Activated CD8-positive, alpha-beta T cell treated with anti-CD3 and anti-CD28 coated beads, Interleukin-2, amount 10 ng/mL, durations not matched to agents 7 days and 5 days (primary cell): Measurements from ENCODE around the gene GDF11. TPM values are rescaled to one million over a fixed set of nuclear protein-coding genes. Genes with fewer than 3 reads are reported as not detected.

ENCODE experiments used
- ATAC-seq: fragments of 150-1000 bp; cut with Tn5 transposase; one replicate; pipeline ENCODE4 v1.10.0; 2021; ENCODE audit warnings: moderate library complexity
- CTCF ChIA-PET: fragments of 350-600 bp; sonication (Branson Sonifier 250); formaldehyde crosslinking; loops from one replicate; lab custom pipeline; 2021; ENCODE audit warnings: antibody characterized with exemption; lab: Charles Lee
- POLR2A ChIA-PET: fragments of 350-600 bp; sonication (Branson Sonifier 250); formaldehyde crosslinking; loops from one replicate; lab custom pipeline; 2021; ENCODE audit warnings: antibody characterized with exemption; lab: Charles Lee
- DNase-seq: peaks from one replicate; pipeline ENCODE4 v3.0.0-alpha.2; 2020
- H3K27ac Mint-ChIP-seq: one replicate; pipeline ENCODE4 v1.8.0; 2021; ENCODE audit warnings: mild to moderate bottlenecking, mixed read lengths
- H3K27me3 Mint-ChIP-seq: one replicate; pipeline ENCODE4 v1.8.0; 2021; ENCODE audit warnings: low read depth, mixed read lengths
- H3K36me3 Mint-ChIP-seq: one replicate; pipeline ENCODE4 v1.8.0; 2021; ENCODE audit warnings: low read depth, mixed read lengths
- H3K4me1 Mint-ChIP-seq: one replicate; pipeline ENCODE4 v1.8.0; 2021; ENCODE audit warnings: low read depth, mixed read lengths
- H3K4me3 Mint-ChIP-seq: one replicate; pipeline ENCODE4 v1.8.0; 2021; ENCODE audit warnings: mild to moderate bottlenecking, mixed read lengths
- H3K9me3 Mint-ChIP-seq: one replicate; pipeline ENCODE4 v1.8.0; 2022; ENCODE audit warnings: mixed read lengths; ENCODE audit not compliant: insufficient read depth
- total RNA-seq, 2 experiments: library from RNA; stranded (reverse); gene quantifications; one replicate each; pipeline ENCODE4 v1.2.3, GENCODE V29; 2021

The GDF11 gene
- 10 to 100 TPM; 12.4 to 13.9 TPM for total RNA-seq

DNA sequence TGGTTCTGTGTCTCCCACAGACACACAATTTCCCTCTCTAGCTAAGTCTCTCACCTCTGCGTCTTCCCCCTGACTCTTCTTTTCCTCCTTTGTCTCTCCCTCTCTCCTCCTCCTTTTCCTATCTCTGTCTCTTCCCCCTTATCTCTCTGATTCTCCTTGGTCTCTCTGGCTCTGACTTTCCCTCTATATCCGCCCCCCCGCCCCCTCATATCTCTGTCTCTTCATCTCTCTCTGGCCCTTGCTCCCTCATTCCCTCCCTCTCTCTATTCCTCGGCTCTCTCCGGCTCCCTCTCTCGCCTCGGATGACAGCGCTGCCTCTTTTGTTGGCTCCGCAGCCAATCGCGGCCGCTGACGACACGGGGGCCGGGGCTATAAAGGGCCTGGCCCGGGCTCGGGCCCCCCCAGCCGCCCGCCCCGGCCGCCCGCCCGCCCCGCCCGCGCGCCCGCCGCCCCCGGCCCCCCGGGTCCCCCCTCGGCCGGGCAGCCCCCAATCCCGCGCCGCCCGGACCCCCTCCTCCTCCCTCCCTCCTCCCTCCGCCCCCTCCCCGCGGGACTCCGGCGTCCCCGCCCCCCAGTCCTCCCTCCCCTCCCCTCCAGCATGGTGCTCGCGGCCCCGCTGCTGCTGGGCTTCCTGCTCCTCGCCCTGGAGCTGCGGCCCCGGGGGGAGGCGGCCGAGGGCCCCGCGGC is at the start of gene GDF11:
GDF11 (plus strand) TSS at position 404 of the 687 bp plus-strand sequence; CDS start at position 599, 195 bp downstream.
- no peaks in the 10 kb centered on the region for H3K9me3 Mint-ChIP-seq
- H3K27me3 Mint-ChIP-seq: peaks cover 7% of the 10 kb centered on the region
- H3K36me3 Mint-ChIP-seq: peaks cover 4% of the 10 kb centered on the region
- ATAC-seq (peak; percentile 68), DNase-seq (peak; percentile 79)
- H3K4me3 Mint-ChIP-seq: peak within 1 kb of the TSS; percentile 89
- CTCF ChIA-PET: interaction anchor here (0.6 to 6.5 kb wide), 15 partner anchors 11 to 298 kb away, joined by 3 to 114 read pairs (median 5); partner anchors contain the start of genes CD63, ORMDL2, PYM1 and SARNP
- H3K27ac Mint-ChIP-seq: peak within 1 kb of the TSS; percentile 75
- POLR2A ChIA-PET: interaction anchor here (1.0 to 1.8 kb wide), 7 partner anchors 10 to 190 kb away, joined by 3 to 7 read pairs (median 3); partner anchors contain the start of genes DNAJC14, ORMDL2 and SARNP
- peaks cover 46% of the 10 kb centered on the region for H3K4me1 Mint-ChIP-seq

DNA sequence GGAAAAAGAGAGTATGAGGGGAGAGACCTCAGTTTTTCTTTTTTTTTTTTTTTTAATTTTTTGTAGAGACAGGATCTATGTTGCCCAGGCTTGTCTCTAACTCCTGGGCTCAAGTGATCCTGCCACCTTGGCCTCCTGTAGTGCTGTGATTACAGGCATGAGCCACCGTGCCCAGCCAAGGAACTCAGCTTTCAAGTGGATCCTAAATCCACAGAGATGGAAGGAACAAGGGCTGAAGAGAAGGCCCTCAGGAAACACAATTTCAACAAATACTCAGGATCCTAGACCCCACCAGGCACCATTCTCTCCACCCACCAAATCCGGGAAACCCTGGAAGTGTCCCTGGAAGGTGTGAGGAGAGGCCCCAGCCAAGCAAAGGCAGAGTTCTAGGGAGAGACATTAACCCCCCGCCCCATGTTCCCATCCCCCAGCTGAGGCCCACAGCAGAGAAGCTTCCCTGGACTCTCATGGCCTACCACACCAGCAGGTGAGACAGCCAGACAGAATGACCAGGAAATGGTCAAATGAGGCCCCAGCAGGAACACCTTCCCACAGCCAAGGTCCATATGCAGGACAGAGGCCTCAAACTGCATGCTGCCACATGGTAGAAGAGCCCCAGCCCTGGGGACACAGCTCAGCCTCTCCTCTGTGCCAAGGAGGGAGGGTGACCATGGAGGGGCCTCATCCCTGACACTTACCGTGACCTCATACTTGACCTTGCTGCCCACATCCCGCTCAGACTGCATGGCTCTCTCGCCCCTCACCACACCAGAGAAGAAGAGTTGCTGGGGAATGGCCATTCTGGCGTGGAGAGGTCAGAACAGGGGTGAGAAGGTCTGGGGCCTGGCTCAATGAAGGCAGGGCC is 49.4 kb upstream of the GDF11 start:
- no peaks in the 10 kb centered on the region for H3K27me3 Mint-ChIP-seq
- ATAC-seq: no peak

GRCh38 chr12:55694188-55694515 is 48.8 kb upstream of the GDF11 start:
- no peaks in the 10 kb centered on the region for H3K9me3 Mint-ChIP-seq
- no peaks in the 10 kb centered on the region for H3K27me3 Mint-ChIP-seq
- CTCF ChIA-PET: interaction anchor here (1.2 to 1.4 kb wide), 2 partner anchors 12 to 38 kb away, joined by 3 to 4 read pairs; no protein-coding TSS in a partner anchor
- no peaks in the 10 kb centered on the region for H3K36me3 Mint-ChIP-seq
- POLR2A ChIA-PET: no interaction called here
- no peak for ATAC-seq
- no peak overlapping the region for H3K4me3 Mint-ChIP-seq
- no peaks in the 10 kb centered on the region for H3K4me1 Mint-ChIP-seq
- no peak overlapping the region for H3K27ac Mint-ChIP-seq
- no peak for DNase-seq

More for the DNA sequence above, 49.4 kb upstream of the GDF11 start:
- DNase-seq: no peak
- H3K4me1 Mint-ChIP-seq: no peaks in the 10 kb centered on the region
- H3K9me3 Mint-ChIP-seq: no peaks in the 10 kb centered on the region
- ChIA-PET CTCF (interaction anchor here (0.8 to 1.4 kb wide), 3 partner anchors 12 to 37 kb away, joined by 3 to 4 read pairs (median 3); no protein-coding TSS in a partner anchor), POLR2A (no interaction called here)
- H3K4me3 Mint-ChIP-seq: no peak overlapping the region
- no peak overlapping the region for H3K27ac Mint-ChIP-seq
- no peaks in the 10 kb centered on the region for H3K36me3 Mint-ChIP-seq

DNA sequence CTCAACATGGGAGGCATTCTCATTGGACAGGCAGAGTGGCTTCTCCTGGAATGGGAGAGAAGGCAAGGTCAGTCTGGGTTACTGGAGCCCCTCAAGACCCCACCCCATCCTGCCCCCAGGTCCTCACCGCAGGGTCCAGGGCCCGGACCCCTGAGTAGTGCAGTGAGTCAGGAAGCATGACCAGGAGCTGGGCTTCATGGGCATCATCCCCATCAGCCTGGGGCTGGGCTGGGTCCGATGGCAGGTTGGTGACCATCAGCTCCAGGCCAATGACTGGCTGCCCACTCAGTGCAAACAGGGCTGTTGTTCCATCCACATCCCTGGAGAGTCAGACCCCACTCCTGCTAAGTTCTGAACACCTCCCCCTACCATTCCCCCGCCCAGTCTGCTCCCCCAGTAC is 48.3 kb upstream of the GDF11 start:
- no peaks in the 10 kb centered on the region for H3K4me1 Mint-ChIP-seq
- no peaks in the 10 kb centered on the region for H3K27me3 Mint-ChIP-seq
- DNase-seq (no peak), ATAC-seq (no peak)
- POLR2A ChIA-PET: no interaction called here
- no peak overlapping the region for H3K4me3 Mint-ChIP-seq
- no peak overlapping the region for H3K27ac Mint-ChIP-seq
- CTCF ChIA-PET: interaction anchor here (1.2 to 1.4 kb wide), 2 partner anchors 11 to 38 kb away, joined by 3 to 4 read pairs; no protein-coding TSS in a partner anchor
- no peaks in the 10 kb centered on the region for H3K9me3 Mint-ChIP-seq
- no peaks in the 10 kb centered on the region for H3K36me3 Mint-ChIP-seq

GRCh38 chr12:55695349-55695748 is 47.6 kb upstream of the GDF11 start:
- no peak for ATAC-seq
- no peak for DNase-seq
- H3K9me3 Mint-ChIP-seq: no peaks in the 10 kb centered on the region
- H3K27ac Mint-ChIP-seq: no peak overlapping the region
- CTCF ChIA-PET: interaction anchor here (1.1 to 2.1 kb wide), 3 partner anchors 39 to 50 kb away, joined by 3 to 8 read pairs (median 3); no protein-coding TSS in a partner anchor
- no peak overlapping the region for H3K4me3 Mint-ChIP-seq
- H3K36me3 Mint-ChIP-seq: no peaks in the 10 kb centered on the region
- POLR2A ChIA-PET: no interaction called here
- H3K27me3 Mint-ChIP-seq: no peaks in the 10 kb centered on the region
- no peaks in the 10 kb centered on the region for H3K4me1 Mint-ChIP-seq

- Mint-ChIP-seq H3K4me1 (no peaks in the 10 kb centered on the region), H3K27ac (no peak overlapping the region), H3K4me3 (no peak overlapping the region), H3K9me3 (no peaks in the 10 kb centered on the region), H3K27me3 (no peaks in the 10 kb centered on the region), H3K36me3 (no peaks in the 10 kb centered on the region)
- POLR2A ChIA-PET: no interaction called here
- no peak for ATAC-seq
- CTCF ChIA-PET: interaction anchor here (1.1 to 2.1 kb wide), 3 partner anchors 40 to 50 kb away, joined by 3 to 8 read pairs (median 3); no protein-coding TSS in a partner anchor
- no peak for DNase-seq
Measured at GRCh38 chr12:55696141-55696540, 46.8 kb upstream of the GDF11 start.

DNA sequence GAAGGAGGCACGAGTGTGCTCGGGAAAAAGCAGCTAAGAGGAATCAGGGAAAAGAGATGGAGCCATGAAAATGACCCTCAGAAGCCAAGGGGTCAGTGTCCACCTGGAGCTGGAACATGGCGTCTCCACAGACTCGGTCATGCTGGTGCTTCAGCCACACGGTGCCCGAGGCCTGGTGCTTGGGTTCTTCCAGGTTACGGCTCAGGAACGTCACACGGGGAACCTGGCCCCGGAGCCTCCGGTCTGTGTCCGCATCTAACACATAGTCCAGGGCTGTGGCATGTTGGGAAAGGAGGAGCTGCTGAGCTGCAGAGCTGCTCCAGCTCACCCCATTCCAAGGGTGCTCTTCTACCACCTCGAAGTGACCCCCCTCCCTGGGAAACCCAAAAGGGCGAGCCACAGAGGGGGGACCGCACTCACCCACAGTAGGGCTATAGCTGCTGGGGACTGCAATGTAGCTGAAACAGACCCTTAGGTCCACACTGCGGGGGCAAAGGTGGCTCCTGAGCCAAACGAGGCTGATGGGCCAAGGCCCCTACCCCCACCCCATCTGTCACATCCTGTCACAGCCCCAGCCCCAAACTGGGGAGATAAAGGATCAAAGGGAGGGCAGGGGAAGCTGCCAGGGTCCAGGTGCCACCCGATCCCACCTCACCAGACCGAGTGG is 46.0 kb upstream of the GDF11 start:
- ATAC-seq: no peak
- Mint-ChIP-seq H3K27ac (no peak overlapping the region), H3K4me3 (no peak overlapping the region), H3K27me3 (no peaks in the 10 kb centered on the region), H3K9me3 (no peaks in the 10 kb centered on the region), H3K36me3 (no peaks in the 10 kb centered on the region), H3K4me1 (no peaks in the 10 kb centered on the region)
- ChIA-PET POLR2A (no interaction called here), CTCF (interaction anchor here (1.6 to 2.1 kb wide), 2 partner anchors 41 to 51 kb away, joined by 3 to 8 read pairs; no protein-coding TSS in a partner anchor)
- DNase-seq: no peak

- no peak overlapping the region for H3K27ac Mint-ChIP-seq
- H3K9me3 Mint-ChIP-seq: no peaks in the 10 kb centered on the region
- ChIA-PET POLR2A (no interaction called here), CTCF (no interaction called here)
- H3K36me3 Mint-ChIP-seq: no peaks in the 10 kb centered on the region
- no peak overlapping the region for H3K4me3 Mint-ChIP-seq
- no peak for DNase-seq
- H3K4me1 Mint-ChIP-seq: no peaks in the 10 kb centered on the region
- ATAC-seq: no peak
- no peaks in the 10 kb centered on the region for H3K27me3 Mint-ChIP-seq
Measured at GRCh38 chr12:55697686-55698085, 45.2 kb upstream of the GDF11 start.

DNA sequence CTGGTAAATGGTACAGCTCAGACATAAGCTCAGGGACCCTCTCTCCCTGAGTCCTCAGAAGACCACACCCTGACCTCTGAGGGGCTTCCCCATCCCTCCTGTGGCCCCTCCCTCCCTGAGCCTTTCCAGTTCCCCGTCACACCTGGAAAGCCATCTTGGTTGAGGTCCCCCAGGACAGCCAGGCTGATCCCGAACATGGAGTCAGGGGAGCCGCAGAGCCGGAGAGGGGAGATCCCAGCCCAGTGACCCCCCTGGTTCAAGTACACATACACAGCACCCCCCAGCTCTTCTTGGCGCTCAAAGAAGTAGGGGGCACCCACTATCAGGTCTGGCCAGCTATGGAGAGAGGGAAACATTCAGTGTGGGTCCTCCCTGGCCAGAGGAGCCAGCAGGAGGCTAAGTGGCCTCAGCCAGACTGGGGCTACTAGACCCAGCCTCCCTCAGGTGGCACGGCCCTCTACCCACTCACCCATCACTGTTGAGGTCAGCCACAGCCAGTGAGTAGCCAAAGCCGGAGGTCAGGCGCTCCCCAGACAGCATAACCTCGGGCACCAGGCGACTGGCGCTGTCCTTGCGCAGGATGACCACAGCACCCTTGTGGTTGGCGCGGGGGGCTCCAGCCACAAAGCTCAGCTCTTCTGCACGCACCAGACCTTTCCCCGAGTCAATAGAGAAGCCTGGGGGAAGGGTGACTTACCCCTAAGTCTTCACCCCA is 44.5 kb upstream of the GDF11 start:
- Mint-ChIP-seq H3K36me3 (no peaks in the 10 kb centered on the region), H3K27me3 (no peaks in the 10 kb centered on the region), H3K27ac (no peak overlapping the region), H3K9me3 (no peaks in the 10 kb centered on the region), H3K4me1 (no peaks in the 10 kb centered on the region), H3K4me3 (no peak overlapping the region)
- ChIA-PET POLR2A (no interaction called here), CTCF (interaction anchor here (1.5 to 1.6 kb wide), 2 partner anchors 42 to 52 kb away, joined by 4 read pairs; no protein-coding TSS in a partner anchor)
- DNase-seq: no peak
- ATAC-seq: no peak

GRCh38 chr12:55698965-55699364 is 44.0 kb upstream of the GDF11 start:
- CTCF ChIA-PET: interaction anchor here (1.5 to 1.6 kb wide), 2 partner anchors 43 to 53 kb away, joined by 4 read pairs; no protein-coding TSS in a partner anchor
- no peak for ATAC-seq
- H3K36me3 Mint-ChIP-seq: no peaks in the 10 kb centered on the region
- H3K4me3 Mint-ChIP-seq: no peak overlapping the region
- H3K9me3 Mint-ChIP-seq: no peaks in the 10 kb centered on the region
- POLR2A ChIA-PET: no interaction called here
- H3K4me1 Mint-ChIP-seq: no peaks in the 10 kb centered on the region
- H3K27ac Mint-ChIP-seq: no peak overlapping the region
- no peaks in the 10 kb centered on the region for H3K27me3 Mint-ChIP-seq
- DNase-seq: no peak
